Measurements from ENCODE around the gene STK32B.
A peak's percentile ranks its signal among the peaks of the same experiment; 100 is the strongest.
"Not testable (repeated sequence)": the region's sequence is repeated elsewhere in the genome, so short reads cannot be mapped to it uniquely, and the experiment has no call there.

Gene STK32B

GRCh38 chr4:5051278-5052203, at the start of gene STK32B:
STK32B (plus strand) TSS chr4:5051480.
- peak; percentile 46 for DNase-seq

- DNase-seq, result not testable (repeated sequence)
Measured at GRCh38 chr4:5001641-5002040, 49.6 kb upstream of the STK32B start.

GRCh38 chr4:5003372-5003857, 47.9 kb upstream of the STK32B start:
- peak; percentile 71 for DNase-seq

GRCh38 chr4:5003918-5004317, 47.4 kb upstream of the STK32B start:
- no peak for DNase-seq

- DNase-seq, result no peak
Measured at GRCh38 chr4:5004496-5004895, 46.8 kb upstream of the STK32B start.

- DNase-seq, result not testable (repeated sequence)
Measured at GRCh38 chr4:5006932-5007331, 44.3 kb upstream of the STK32B start.

- DNase-seq, result no peak
Measured at GRCh38 chr4:5009796-5010195, 41.5 kb upstream of the STK32B start.

- DNase-seq, result no peak
Measured at GRCh38 chr4:5010984-5011383, 40.3 kb upstream of the STK32B start.

GRCh38 chr4:5012244-5012898, 38.9 kb upstream of the STK32B start:
- DNase-seq, result no peak

GRCh38 chr4:5012958-5013357, 38.3 kb upstream of the STK32B start:
- DNase-seq, result no peak

- DNase-seq, result no peak
Measured at GRCh38 chr4:5014007-5014682, 37.1 kb upstream of the STK32B start.

GRCh38 chr4:5018096-5018495, 33.2 kb upstream of the STK32B start:
- no peak for DNase-seq

GRCh38 chr4:5018603-5019002, 32.7 kb upstream of the STK32B start:
- no peak for DNase-seq

GRCh38 chr4:5019274-5019673, 32.0 kb upstream of the STK32B start, which contains the start of gene CYTL1:
CYTL1 (minus strand) TSS chr4:5019458; CDS start chr4:5019445, 13 bp downstream.
- DNase-seq, result peak; percentile 70

GRCh38 chr4:5019796-5020195, 31.5 kb upstream of the STK32B start:
- DNase-seq, result no peak

- DNase-seq, result no peak
Measured at GRCh38 chr4:5020341-5020740, 30.9 kb upstream of the STK32B start.

- no peak for DNase-seq
Measured at GRCh38 chr4:5021546-5021945, 29.7 kb upstream of the STK32B start.

- no peak for DNase-seq
Measured at GRCh38 chr4:5024673-5025072, 26.6 kb upstream of the STK32B start.

GRCh38 chr4:5026371-5026770, 24.9 kb upstream of the STK32B start:
- no peak for DNase-seq

GRCh38 chr4:5027346-5027745, 23.9 kb upstream of the STK32B start:
- DNase-seq, result no peak

GRCh38 chr4:5028480-5028879, 22.8 kb upstream of the STK32B start:
- no peak for DNase-seq

GRCh38 chr4:5029447-5029846, 21.8 kb upstream of the STK32B start:
- no peak for DNase-seq

GRCh38 chr4:5030221-5030620, 21.1 kb upstream of the STK32B start:
- DNase-seq, result no peak
